Measurements from ENCODE around the gene FAM219A.

The FAM219A gene

DNA sequence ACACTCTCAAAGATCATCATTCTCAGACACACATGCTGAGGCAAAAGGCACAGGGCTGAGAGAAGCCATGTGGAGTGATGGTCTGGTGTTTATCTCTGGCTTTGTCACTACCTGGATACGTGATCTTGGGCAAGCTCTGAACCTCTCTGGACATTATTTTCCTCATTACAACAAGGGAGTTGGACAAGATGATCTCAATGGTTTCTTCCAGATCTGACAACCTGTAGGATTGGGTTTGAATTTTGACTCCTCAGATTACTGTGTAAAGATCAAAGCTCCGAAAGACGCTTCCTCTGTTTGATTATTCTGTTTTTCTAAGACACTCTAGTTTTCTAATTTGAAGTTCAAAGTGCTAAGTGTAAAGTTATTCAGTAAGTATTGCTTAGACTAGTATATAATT lies 109.0 kb downstream of the FAM219A start:
- DNase-seq (ENCODE audit: low read depth, low spot score), result no peak

All from activated naive CD8-positive, alpha-beta T cell treated with anti-CD3 and anti-CD28 coated beads, Interleukin-2, amount 50 U/mL, for 16 hours (primary cell).